Uterus (tissue), 2 donors: Measurements from ENCODE around the gene ADRA2B.

Experiments used
- POLR2A ChIP-seq, 2 donors: fragments of 450-650 bp; IDR thresholded peaks; one replicate each; pipeline ENCODE4 v1.6.1; 2016; ENCODE audit warnings: antibody characterized with exemption in 2 of 2, mild to moderate bottlenecking in 1 of 2, moderate library complexity in 1 of 2
- TF ChIP-seq, protein P1 (sequence below), 4 experiments: fragments of 200-600 bp in 2 of 4; fragments of 450-650 bp in 2 of 4; sonication (generic) in 2 of 4; IDR thresholded peaks; one replicate each; pipeline ENCODE4 v1.5.1; 2016 to 2019; ENCODE audit warnings: antibody characterized with exemption in 4 of 4, mild to moderate bottlenecking in 2 of 4, moderate library complexity in 1 of 4

DNA sequence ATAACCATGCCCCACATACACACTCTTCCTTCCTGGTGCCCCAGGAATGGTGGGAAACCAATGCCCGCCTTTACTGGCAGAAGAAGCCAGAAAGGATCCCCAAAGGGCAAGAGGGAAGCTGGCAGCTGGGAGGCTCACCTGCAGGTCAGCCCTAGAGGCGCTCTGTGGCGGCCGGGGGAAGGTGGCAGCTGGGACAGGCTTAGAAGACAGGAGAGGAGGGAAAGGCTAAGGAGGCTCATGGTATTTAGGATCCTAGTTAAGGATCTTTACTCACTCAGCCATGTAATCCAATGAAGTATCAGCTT is 23.8 kb downstream of the ADRA2B start:
- TF ChIP-seq, protein P1, sequence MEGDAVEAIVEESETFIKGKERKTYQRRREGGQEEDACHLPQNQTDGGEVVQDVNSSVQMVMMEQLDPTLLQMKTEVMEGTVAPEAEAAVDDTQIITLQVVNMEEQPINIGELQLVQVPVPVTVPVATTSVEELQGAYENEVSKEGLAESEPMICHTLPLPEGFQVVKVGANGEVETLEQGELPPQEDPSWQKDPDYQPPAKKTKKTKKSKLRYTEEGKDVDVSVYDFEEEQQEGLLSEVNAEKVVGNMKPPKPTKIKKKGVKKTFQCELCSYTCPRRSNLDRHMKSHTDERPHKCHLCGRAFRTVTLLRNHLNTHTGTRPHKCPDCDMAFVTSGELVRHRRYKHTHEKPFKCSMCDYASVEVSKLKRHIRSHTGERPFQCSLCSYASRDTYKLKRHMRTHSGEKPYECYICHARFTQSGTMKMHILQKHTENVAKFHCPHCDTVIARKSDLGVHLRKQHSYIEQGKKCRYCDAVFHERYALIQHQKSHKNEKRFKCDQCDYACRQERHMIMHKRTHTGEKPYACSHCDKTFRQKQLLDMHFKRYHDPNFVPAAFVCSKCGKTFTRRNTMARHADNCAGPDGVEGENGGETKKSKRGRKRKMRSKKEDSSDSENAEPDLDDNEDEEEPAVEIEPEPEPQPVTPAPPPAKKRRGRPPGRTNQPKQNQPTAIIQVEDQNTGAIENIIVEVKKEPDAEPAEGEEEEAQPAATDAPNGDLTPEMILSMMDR (IDR thresholded peaks at IDR 0.05) = no peak
- TF ChIP-seq POLR2A (IDR thresholded peaks at IDR 0.05) = no peak
